GM10847 (cell line): ENCODE measurements around the gene CFAP90.

ENCODE experiments used
- POLR2A ChIP-seq: IDR thresholded peaks from 2 replicates; pipeline ENCODE4 v1.6.1; 2011; ENCODE audit not compliant: insufficient read length; ENCODE audit errors: extremely low read depth

Gene CFAP90

GRCh38 chr5:7850395-7851239, at the start of gene CFAP90:
Gene CFAP90, minus strand, starts transcription at chr5:7851133. Its CDS starts 112 bp downstream, at chr5:7851021.
- TF ChIP-seq POLR2A, result no peak

GRCh38 chr5:7897014-7897600, 46.2 kb upstream of the CFAP90 start:
- no peak for TF ChIP-seq POLR2A

- no peak for TF ChIP-seq POLR2A
These were observed 43.9 kb upstream of the CFAP90 start for GRCh38 chr5:7894860-7895259.

- TF ChIP-seq POLR2A, result no peak
These were observed 43.5 kb upstream of the CFAP90 start for GRCh38 chr5:7894439-7894838.

- TF ChIP-seq POLR2A, result no peak
These were observed 38.0 kb upstream of the CFAP90 start for GRCh38 chr5:7888901-7889300.

- TF ChIP-seq POLR2A, result no peak
These were observed 36.0 kb upstream of the CFAP90 start for GRCh38 chr5:7886849-7887475.

- TF ChIP-seq POLR2A, result no peak
These were observed 33.7 kb upstream of the CFAP90 start for GRCh38 chr5:7884491-7885267.

- TF ChIP-seq POLR2A, result no peak
These were observed 32.0 kb upstream of the CFAP90 start for GRCh38 chr5:7882926-7883325.

GRCh38 chr5:7881816-7882215, 30.9 kb upstream of the CFAP90 start:
- TF ChIP-seq POLR2A, result no peak

GRCh38 chr5:7881091-7881490, 30.2 kb upstream of the CFAP90 start:
- TF ChIP-seq POLR2A, result no peak

- TF ChIP-seq POLR2A, result no peak
These were observed 27.5 kb upstream of the CFAP90 start for GRCh38 chr5:7878381-7878873.

- TF ChIP-seq POLR2A, result no peak
These were observed 26.9 kb upstream of the CFAP90 start for GRCh38 chr5:7877851-7878250.

GRCh38 chr5:7876867-7877266, 25.9 kb upstream of the CFAP90 start:
- no peak for TF ChIP-seq POLR2A

GRCh38 chr5:7875151-7875550, 24.2 kb upstream of the CFAP90 start:
- TF ChIP-seq POLR2A, result no peak

- no peak for TF ChIP-seq POLR2A
These were observed 23.7 kb upstream of the CFAP90 start for GRCh38 chr5:7874639-7875038.

- TF ChIP-seq POLR2A, result no peak
These were observed 22.3 kb upstream of the CFAP90 start for GRCh38 chr5:7873216-7873615.
